Skeletal muscle tissue (tissue), 4 donors: Measurements from ENCODE around the gene PTPRO. TPM values are rescaled to one million over a fixed set of nuclear protein-coding genes. Genes with fewer than 3 reads are reported as not detected.

Experiments
- H3K27ac ChIP-seq: one replicate; pipeline ENCODE4 v1.7.0; 2013; ENCODE audit warnings: mild to moderate bottlenecking, low read depth, low read length, inconsistent platforms
- H3K27me3 ChIP-seq, 3 donors: one replicate each; pipeline ENCODE4 v1.7.0; 2013; ENCODE audit warnings: low read length in 3 of 3; ENCODE audit not compliant: control insufficient read depth in 3 of 3, insufficient read depth in 3 of 3
- H3K36me3 ChIP-seq, 3 donors: one replicate each; pipeline ENCODE4 v1.7.0; 2013; ENCODE audit warnings: low read length in 3 of 3; ENCODE audit not compliant: control insufficient read depth in 3 of 3, insufficient read depth in 3 of 3
- H3K4me1 ChIP-seq, 3 donors: one replicate each; pipeline ENCODE4 v1.7.0; 2013; ENCODE audit warnings: low read length in 3 of 3, mild to moderate bottlenecking in 3 of 3; ENCODE audit not compliant: control insufficient read depth in 3 of 3, insufficient read depth in 3 of 3
- H3K4me3 ChIP-seq, 3 donors: one replicate each; pipeline ENCODE4 v1.7.0; 2013; ENCODE audit warnings: low read length in 3 of 3
- H3K9ac ChIP-seq, 3 donors: one replicate each; pipeline ENCODE4 v1.7.0; 2013; ENCODE audit warnings: low read length in 3 of 3, mild to moderate bottlenecking in 3 of 3, moderate library complexity in 2 of 3, low read depth in 1 of 3
- H3K9me3 ChIP-seq, 3 donors: one replicate each; pipeline ENCODE4 v1.7.0; 2013; ENCODE audit warnings: low read length in 3 of 3; ENCODE audit not compliant: control insufficient read depth in 3 of 3
- total RNA-seq: library from RNA; depleted of rRNA; stranded (reverse); fragments of >200 nt; gene quantifications from one replicate; pipeline ENCODE4 v1.2.3, GENCODE V29; 2014
- donor health status: Osteomylitis.

Gene PTPRO
- total RNA-seq, 1 donor from 2014 or later = 2.1 TPM

DNA sequence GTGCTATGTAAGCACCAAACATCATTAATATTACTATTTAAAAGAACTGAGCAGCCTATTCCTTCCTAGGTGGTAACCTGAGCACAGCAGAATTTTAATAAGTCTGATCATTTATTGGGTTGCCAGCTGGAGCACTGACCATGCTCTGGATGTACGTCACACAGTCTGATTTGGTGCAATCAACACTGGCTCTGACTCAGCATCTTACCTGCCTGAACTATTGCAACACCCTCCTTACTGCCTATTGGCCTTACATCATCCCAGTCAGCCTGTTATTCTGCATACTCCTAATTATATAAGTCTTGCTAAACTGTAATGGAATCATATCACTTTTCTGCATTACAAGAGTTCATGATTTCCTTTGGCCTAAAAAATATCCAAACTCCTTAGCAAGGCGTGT lies 149.7 kb downstream of the PTPRO start:
- Histone ChIP-seq H3K4me1 (no peaks in the 10 kb centered on the region), H3K36me3 (no peaks in the 10 kb centered on the region), H3K27me3 (peaks cover 0 to 2% (median 0%) of the 10 kb centered on the region in 3 donors), H3K4me3 (no peak overlapping the region), H3K27ac (no peak overlapping the region), H3K9me3 (no peaks in the 10 kb centered on the region), H3K9ac (no peak overlapping the region)

- H3K9me3 ChIP-seq = no peaks in the 10 kb centered on the region
- no peak overlapping the region for H3K27ac ChIP-seq
- H3K27me3 ChIP-seq = peaks cover 0 to 2% (median 0%) of the 10 kb centered on the region in 3 donors
- H3K36me3 ChIP-seq = no peaks in the 10 kb centered on the region
- H3K9ac ChIP-seq = no peak overlapping the region
- H3K4me1 ChIP-seq = no peaks in the 10 kb centered on the region
- H3K4me3 ChIP-seq = no peak overlapping the region
Measured at GRCh38 chr12:15474766-15475165, 152.5 kb downstream of the PTPRO start.

- H3K36me3 ChIP-seq = no peaks in the 10 kb centered on the region
- H3K9ac ChIP-seq = no peak overlapping the region
- H3K9me3 ChIP-seq = no peaks in the 10 kb centered on the region
- H3K4me1 ChIP-seq = no peaks in the 10 kb centered on the region
- no peak overlapping the region for H3K27ac ChIP-seq
- H3K4me3 ChIP-seq = no peak overlapping the region
- H3K27me3 ChIP-seq = peaks cover 0 to 2% (median 0%) of the 10 kb centered on the region in 3 donors
Measured at GRCh38 chr12:15477761-15478160, 155.5 kb downstream of the PTPRO start.

DNA sequence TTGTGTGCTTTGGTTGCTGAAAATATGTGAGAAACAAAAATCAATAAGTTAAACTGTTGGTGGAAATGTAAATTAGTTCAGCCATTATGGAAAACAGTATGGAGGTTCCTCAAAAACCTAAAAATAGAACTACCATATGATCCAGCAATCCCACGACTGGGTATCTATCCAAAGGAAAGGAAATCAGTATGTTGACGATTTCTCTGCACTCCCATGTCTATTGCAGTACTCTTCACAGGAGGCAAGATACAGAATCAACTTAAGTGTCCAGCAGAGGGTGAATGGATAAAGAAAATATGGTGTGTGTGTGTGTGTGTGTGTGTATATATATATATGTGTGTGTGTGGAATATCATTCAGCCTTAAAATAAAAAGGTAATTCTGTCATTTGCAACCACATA lies 159.5 kb downstream of the PTPRO start:
- Histone ChIP-seq H3K36me3 (no peaks in the 10 kb centered on the region), H3K4me1 (no peaks in the 10 kb centered on the region), H3K4me3 (no peak overlapping the region), H3K9me3 (no peaks in the 10 kb centered on the region), H3K27ac (no peak overlapping the region), H3K27me3 (no peaks in the 10 kb centered on the region), H3K9ac (no peak overlapping the region)

DNA sequence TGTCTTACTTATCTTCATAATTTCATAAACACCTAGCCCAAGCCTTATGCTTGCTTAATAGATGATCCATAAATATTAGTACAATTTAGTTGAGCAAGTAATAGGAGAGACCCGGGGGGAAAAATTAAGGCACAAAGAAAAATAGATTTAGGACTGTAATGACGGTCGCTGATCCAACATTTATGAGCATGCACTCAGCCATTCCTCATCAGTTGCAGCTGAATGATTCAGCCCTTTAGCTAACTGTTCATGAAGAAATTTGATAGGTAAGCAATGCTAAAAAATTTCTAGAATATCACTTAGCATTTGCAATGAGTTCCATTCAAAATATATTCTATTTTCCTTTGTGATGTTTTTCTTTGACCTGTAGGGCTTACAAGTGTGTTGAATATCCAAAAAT lies 163.2 kb downstream of the PTPRO start:
- Histone ChIP-seq H3K4me1 (no peaks in the 10 kb centered on the region), H3K36me3 (no peaks in the 10 kb centered on the region), H3K9me3 (no peaks in the 10 kb centered on the region), H3K27me3 (no peaks in the 10 kb centered on the region), H3K4me3 (no peak overlapping the region), H3K9ac (no peak overlapping the region), H3K27ac (no peak overlapping the region)

GRCh38 chr12:15486859-15487258 lies 164.6 kb downstream of the PTPRO start:
- no peak overlapping the region for H3K9ac ChIP-seq
- no peaks in the 10 kb centered on the region for H3K4me1 ChIP-seq
- H3K36me3 ChIP-seq = no peaks in the 10 kb centered on the region
- no peaks in the 10 kb centered on the region for H3K9me3 ChIP-seq
- no peaks in the 10 kb centered on the region for H3K27me3 ChIP-seq
- no peak overlapping the region for H3K4me3 ChIP-seq
- no peak overlapping the region for H3K27ac ChIP-seq

DNA sequence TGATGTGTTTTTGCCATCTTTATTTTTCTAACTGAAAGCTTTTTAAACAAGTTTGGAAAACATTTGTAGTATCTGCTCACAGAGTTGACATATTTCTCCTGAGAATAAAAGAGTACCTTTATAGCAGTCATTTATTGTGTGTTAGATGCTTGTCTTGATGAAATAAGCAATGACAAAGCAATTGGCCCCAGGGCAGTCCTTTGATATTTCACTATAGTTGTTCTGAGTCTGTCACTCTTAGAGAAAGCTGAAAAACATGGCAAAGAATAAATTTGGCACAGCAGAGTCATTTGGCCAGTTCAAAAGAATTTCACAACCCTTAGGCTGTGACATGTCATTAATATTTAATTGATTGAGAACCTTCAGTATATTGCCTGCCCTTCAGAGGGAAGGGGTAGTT lies 166.2 kb downstream of the PTPRO start:
- Histone ChIP-seq H3K9me3 (no peaks in the 10 kb centered on the region), H3K9ac (no peak overlapping the region), H3K27ac (no peak overlapping the region), H3K36me3 (no peaks in the 10 kb centered on the region), H3K4me1 (no peaks in the 10 kb centered on the region), H3K27me3 (no peaks in the 10 kb centered on the region), H3K4me3 (no peak overlapping the region)

DNA sequence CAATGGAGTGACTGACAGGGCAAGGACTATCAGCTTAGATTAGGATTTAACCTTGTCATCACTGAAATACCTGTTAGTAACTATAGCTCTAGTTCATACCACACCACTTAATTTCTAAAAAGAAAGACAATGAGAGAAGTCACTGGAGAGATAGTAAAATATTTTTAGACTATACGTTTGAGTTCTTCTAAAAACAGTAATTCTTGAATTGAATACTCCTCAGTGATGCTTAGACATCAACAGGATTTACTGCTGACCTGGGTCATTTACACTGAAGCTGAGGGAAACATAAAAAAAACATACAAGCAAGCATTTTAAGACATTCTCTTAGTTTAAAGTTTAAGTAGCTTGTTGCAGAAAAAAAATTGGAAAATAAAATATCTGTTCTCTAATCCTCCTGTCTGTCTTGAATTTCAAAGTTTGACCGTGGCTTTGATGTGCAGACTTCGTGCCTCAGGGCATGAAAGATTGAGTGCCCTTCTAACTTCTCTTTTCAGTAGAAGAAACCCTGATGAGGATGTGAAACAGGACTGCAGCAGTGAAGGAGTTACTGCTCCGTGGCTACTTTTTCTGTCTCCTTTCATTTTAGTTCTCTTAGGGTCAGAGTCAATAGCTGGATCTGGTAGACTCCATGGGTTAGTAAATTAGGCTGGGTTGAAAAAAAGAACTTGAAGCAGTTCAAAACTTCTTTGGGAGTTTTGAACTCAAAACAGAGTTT lies 172.2 kb downstream of the PTPRO start:
- no peaks in the 10 kb centered on the region for H3K9me3 ChIP-seq
- H3K4me3 ChIP-seq = no peak overlapping the region
- H3K27ac ChIP-seq = no peak overlapping the region
- no peaks in the 10 kb centered on the region for H3K4me1 ChIP-seq
- no peak overlapping the region for H3K9ac ChIP-seq
- H3K27me3 ChIP-seq = no peaks in the 10 kb centered on the region
- no peaks in the 10 kb centered on the region for H3K36me3 ChIP-seq

- Histone ChIP-seq H3K4me3 (no peak overlapping the region), H3K27me3 (no peaks in the 10 kb centered on the region), H3K36me3 (no peaks in the 10 kb centered on the region), H3K4me1 (no peaks in the 10 kb centered on the region), H3K9ac (no peak overlapping the region), H3K9me3 (no peaks in the 10 kb centered on the region), H3K27ac (no peak overlapping the region)
Measured at GRCh38 chr12:15495746-15496145, 173.4 kb downstream of the PTPRO start.

DNA sequence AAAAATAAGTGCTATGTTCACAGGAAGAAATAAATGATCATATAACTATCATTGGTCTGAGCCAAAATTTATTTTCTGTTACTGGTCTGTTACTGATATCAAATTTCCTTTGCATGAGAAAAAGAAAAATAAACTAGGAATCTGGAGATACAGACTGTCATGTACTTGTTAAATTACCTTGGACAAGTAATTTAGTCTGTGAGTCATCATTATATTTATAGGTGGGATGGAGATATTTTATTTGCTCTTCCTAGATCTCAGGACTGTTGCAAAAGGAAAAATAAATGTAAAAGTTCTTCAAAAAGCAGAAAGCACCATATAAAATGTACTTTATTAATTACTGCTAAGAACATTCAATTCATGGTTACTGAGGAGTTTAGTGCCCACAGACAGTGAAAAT lies 174.4 kb downstream of the PTPRO start:
- H3K9me3 ChIP-seq = no peaks in the 10 kb centered on the region
- H3K36me3 ChIP-seq = no peaks in the 10 kb centered on the region
- no peaks in the 10 kb centered on the region for H3K4me1 ChIP-seq
- H3K4me3 ChIP-seq = no peak overlapping the region
- H3K9ac ChIP-seq = no peak overlapping the region
- H3K27me3 ChIP-seq = no peaks in the 10 kb centered on the region
- H3K27ac ChIP-seq = no peak overlapping the region
